ENCODE measurements around the gene SBNO2. TPM values are rescaled to one million over a fixed set of nuclear protein-coding genes. Genes with fewer than 3 reads are reported as not detected.

SBNO2 gene
- total RNA-seq, 2 donors from 2014 or later, result 63.5 to 71.0 TPM

GRCh38 chr19:1076951-1077350, 97.1 kb downstream of the SBNO2 start:
- intact Hi-C loops (cut with DNase I), result no loop called here
- DNase-seq (ENCODE audit: low spot score), result peak; percentile 91

- intact Hi-C loops (cut with DNase I), result no loop called here
- DNase-seq (ENCODE audit: low spot score), result no peak
Observed at GRCh38 chr19:1076046-1076386, 98.1 kb downstream of the SBNO2 start.

- intact Hi-C loops (cut with DNase I), result loop anchor here in 1 of 2 donors (1.0 kb wide), 1 partner anchor 34 kb away; no protein-coding TSS in a partner anchor
- DNase-seq (ENCODE audit: low spot score), result peak; percentile 97
Observed at GRCh38 chr19:1074544-1075283, 99.4 kb downstream of the SBNO2 start.

GRCh38 chr19:1073956-1074517, 100.0 kb downstream of the SBNO2 start:
- intact Hi-C loops (cut with DNase I), result no loop called here
- DNase-seq (ENCODE audit: low spot score), result no peak

GRCh38 chr19:1073063-1073955, 100.8 kb downstream of the SBNO2 start:
- intact Hi-C loops (cut with DNase I), result no loop called here
- DNase-seq (ENCODE audit: low spot score), result no peak

GRCh38 chr19:1072371-1073015, 101.6 kb downstream of the SBNO2 start:
- no peak for DNase-seq (ENCODE audit: low spot score)
- intact Hi-C loops (cut with DNase I), result no loop called here

- DNase-seq (ENCODE audit: low spot score), result no peak
- intact Hi-C loops (cut with DNase I), result loop anchor here in 1 of 2 donors (1.0 kb wide), 1 partner anchor 24 kb away; the partner anchor contains the start of gene POLR2E
Observed at GRCh38 chr19:1070931-1071791, 102.9 kb downstream of the SBNO2 start.

GRCh38 chr19:1070576-1070930, 103.5 kb downstream of the SBNO2 start:
- no peak for DNase-seq (ENCODE audit: low spot score)
- intact Hi-C loops (cut with DNase I), result loop anchor here in 1 of 2 donors (1.0 kb wide), 1 partner anchor 25 kb away; the partner anchor contains the start of gene POLR2E

DNA sequence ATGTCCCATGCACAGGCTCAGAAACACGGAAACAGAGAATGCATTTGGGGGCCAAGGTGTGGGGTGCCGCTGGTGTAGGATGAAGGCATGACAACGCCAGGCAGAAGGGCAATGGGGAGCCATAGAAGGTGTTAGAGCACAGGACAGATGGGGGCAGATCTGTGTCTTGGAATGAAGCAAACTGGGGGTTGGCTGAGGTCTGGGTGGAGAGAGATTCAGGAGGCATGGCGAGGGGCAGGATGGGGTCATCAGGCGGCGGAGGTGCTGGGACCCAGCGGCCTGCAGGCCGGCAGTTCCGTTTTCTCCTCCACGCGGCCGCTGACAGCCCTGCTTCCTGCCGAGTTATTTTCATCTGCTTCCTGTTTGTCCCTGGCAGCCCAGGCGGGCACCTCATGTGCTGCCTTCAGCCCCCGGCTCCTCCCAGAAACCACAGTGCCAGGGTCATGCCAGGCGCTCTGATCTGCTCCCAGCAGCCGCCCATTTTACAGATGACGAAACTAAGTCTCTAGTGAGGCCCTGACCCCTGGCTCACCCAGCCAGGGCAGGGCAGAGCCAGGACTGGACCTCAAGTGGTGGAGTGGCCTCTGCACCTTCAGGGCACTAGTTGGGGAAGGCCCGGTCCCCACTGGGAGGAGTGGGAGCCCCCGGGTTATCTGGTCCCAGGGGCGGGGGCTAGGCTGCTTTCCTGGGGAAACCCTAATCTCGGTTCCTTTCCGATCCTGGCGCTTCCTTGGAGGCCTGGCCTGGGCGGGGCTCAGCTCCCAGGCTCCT, 104.9 kb downstream of the SBNO2 start:
- intact Hi-C loops (cut with DNase I), result no loop called here
- peak; percentile 94 for DNase-seq (ENCODE audit: low spot score)

DNA sequence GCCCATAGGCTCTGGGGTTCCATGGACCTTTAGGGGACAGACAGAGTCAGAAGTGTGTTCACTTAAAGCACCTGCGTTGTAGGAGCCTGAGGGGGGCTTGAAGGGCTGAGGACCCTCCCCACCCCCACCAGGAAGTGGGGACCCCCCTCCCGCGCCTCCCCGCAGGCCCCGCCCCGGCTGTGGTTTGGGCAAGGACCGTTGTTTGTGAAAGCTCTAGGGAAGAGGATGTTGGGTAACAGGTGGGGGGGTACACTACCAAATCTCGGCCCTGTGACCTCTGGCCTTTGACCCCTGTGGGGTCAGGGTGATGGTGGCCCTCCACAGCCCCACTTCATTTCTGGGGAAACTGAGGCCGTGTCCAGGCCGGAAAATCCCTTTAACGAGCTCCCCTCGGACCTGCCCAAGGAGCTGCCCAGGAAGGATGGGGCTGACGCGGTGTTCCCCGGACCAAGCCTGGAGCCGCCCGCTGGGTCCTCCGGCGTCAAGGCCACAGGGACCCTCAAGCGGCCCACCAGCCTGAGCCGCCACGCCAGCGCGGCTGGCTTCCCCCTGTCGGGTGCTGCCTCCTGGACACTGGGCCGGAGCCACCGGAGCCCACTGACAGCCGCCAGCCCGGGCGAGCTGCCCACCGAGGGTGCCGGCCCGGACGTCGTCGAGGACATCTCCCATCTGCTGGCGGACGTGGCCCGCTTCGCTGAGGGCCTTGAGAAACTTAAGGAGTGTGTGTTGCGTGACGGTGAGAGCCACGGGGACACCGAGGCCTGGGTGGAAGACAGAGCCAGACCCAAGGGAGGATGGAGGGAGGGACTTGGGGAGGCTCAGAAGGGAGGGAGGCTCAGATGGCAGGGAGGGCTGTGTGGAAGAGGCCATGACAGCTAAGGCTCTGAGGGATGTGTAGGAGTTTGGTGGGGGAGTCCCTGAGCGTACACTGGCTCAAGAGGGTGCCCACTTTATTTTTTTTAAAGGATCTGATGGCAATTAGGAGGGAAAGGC, 105.8 kb downstream of the SBNO2 start:
- intact Hi-C loops (cut with DNase I), result no loop called here

DNA sequence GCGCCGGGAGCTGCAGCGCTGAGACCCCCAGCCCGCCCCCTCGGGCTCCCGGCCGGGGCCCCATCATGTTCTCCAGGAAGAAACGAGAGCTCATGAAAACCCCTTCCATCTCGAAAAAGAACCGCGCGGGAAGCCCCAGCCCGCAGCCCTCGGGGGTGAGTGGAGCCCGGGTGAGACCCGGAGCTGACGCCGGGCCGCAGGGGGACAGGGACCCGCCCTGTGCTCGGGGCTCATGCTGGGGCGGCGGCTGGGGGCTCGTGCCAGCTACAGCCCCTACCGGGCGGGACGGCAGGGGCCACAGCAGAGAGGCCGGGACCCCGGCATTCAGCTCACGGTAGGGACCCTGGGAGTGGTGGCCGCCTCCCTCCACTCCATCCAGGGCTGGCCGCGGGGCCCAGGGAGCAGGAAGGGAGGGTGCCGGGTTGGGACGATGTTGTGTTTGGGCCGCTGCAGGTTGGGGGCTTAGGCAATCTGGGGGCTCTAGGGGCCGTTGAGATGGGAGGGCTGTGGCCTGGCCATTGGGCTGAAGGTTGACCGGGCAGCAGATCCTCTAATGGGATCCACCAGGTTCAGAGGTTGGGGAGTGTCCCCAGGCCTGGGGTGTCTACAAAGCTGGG, 106.6 kb downstream of the SBNO2 start:
- DNase-seq (ENCODE audit: low spot score), result no peak
- intact Hi-C loops (cut with DNase I), result loop anchor here in 1 of 2 donors (1.0 kb wide), 1 partner anchor 37 kb away; no protein-coding TSS in a partner anchor

More for the DNA sequence above, 105.8 kb downstream of the SBNO2 start:
- DNase-seq (ENCODE audit: low spot score), result no peak

DNA sequence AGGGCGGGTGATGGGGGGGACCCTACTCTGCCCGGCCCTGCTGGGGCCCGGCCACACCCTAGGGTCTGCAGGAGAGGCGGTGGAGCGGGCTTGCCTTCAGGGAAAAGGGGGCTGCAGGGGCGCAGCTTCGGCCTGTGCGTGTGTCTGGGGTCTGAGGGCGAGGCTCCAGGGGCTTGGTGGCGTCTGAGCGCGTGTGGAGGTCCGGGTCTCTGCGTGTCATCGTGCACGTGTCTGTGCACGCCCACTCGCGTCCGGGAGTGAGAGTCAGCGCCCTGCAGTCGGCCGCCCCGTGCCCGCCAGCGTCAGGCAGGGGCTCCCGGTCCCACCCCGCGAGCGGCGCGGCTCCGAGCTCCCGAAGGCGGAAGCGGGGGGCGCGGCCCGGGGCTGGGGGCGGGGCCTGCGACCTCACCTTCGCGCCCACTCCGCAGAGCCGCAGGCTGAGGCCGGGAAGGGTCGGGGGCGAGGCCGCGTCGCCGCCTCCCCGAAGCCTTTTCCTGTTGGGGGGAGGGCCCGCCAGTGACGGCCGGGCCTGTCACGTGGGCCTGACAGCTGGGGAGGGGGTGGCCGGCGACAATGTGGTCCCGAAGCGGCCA, 107.2 kb downstream of the SBNO2 start, which contains the start of gene ARHGAP45:
TSS of gene ARHGAP45 (plus strand) at position 420 of the 593 bp plus-strand sequence. CDS start 239 bp downstream, outside the sequence.
- DNase-seq (ENCODE audit: low spot score), result no peak
- intact Hi-C loops (cut with DNase I), result loop anchor here in 1 of 2 donors (1.0 kb wide), 1 partner anchor 37 kb away; no protein-coding TSS in a partner anchor

DNA sequence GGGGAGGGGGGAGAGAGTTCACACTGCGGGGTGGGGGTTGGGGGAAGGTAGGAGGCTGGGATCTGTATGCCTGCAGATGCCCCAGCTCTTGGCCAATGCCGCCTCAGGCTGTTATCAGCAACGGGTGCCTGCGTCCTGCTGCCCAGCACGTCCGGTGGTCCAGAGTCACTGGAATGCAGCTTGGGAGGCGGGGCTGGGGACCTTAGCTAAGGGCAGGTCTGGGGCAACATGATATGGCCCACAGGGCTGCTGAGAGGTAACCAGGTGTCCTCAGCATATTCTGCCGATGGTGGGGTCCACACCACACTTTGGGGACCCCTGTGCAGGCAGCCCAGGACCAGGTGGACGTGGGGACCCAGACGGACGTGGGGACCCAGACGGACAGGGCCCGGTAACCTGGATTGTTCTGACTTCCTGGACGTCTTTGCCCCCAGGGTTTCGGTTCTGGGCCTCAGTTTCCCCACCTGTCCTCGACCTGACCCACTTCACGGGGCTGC, 107.8 kb downstream of the SBNO2 start:
- DNase-seq (ENCODE audit: low spot score), result no peak
- intact Hi-C loops (cut with DNase I), result no loop called here

DNA sequence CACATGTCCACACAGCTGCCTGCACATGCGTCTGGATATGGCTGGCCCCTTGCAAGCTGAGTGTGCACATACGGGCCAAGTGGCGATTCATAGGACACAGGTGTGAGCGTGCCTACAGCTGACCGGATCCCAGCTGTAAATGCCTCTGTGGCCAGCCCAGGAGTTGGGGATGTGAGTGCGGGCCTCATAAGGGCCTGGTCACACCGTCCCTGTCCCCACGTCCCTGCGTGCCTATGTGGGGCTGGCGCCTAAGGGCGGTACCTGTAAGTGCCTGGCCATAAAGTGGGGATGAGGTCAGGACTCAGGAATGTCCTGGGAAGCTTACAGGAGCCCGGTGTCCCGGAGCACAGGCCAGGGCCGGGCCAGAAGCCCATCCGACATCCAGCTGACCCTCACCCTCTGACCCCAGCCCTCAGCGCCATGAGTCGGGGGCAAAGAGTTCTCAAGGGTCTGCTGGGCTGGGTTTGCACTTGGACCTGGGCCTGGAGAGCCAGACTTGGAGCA, 108.4 kb downstream of the SBNO2 start:
- intact Hi-C loops (cut with DNase I), result no loop called here
- peak; percentile 71 for DNase-seq (ENCODE audit: low spot score)

All from posterior vena cava (tissue), 2 donors.